DMS79 (cell line): Measurements from ENCODE around the gene CIBAR2.
"Not testable (repeated sequence)": the region's sequence is repeated elsewhere in the genome, so short reads cannot be mapped to it uniquely, and the experiment has no call there.

Experiments used
- DNase-seq: peaks from one replicate; lab custom pipeline; 2025; lab: John Stamatoyannopoulos, UW

CIBAR2 gene

GRCh38 chr16:85062845-85063244 lies 49.4 kb downstream of the CIBAR2 start:
- DNase-seq: no peak

GRCh38 chr16:85062323-85062722 lies 49.9 kb downstream of the CIBAR2 start:
- DNase-seq: no peak

GRCh38 chr16:85061566-85061965 lies 50.7 kb downstream of the CIBAR2 start:
- no peak for DNase-seq

GRCh38 chr16:85058909-85059308 lies 53.4 kb downstream of the CIBAR2 start:
- DNase-seq: no peak

GRCh38 chr16:85057948-85058347 lies 54.3 kb downstream of the CIBAR2 start:
- DNase-seq: peak; percentile 87

- DNase-seq: no peak
These were observed 54.9 kb downstream of the CIBAR2 start for GRCh38 chr16:85057212-85057889.

GRCh38 chr16:85056211-85056748 lies 56.0 kb downstream of the CIBAR2 start:
- no peak for DNase-seq

- no peak for DNase-seq
These were observed 56.6 kb downstream of the CIBAR2 start for GRCh38 chr16:85055493-85056210.

- DNase-seq: no peak
These were observed 57.3 kb downstream of the CIBAR2 start for GRCh38 chr16:85054948-85055492.

- not testable (repeated sequence) for DNase-seq
These were observed 58.0 kb downstream of the CIBAR2 start for GRCh38 chr16:85054321-85054720.

GRCh38 chr16:85052536-85052935 lies 59.7 kb downstream of the CIBAR2 start:
- no peak for DNase-seq

- DNase-seq: no peak
These were observed 60.6 kb downstream of the CIBAR2 start for GRCh38 chr16:85051683-85052082.

GRCh38 chr16:85051067-85051581 lies 61.1 kb downstream of the CIBAR2 start:
- DNase-seq: no peak

GRCh38 chr16:85049706-85050305 lies 62.5 kb downstream of the CIBAR2 start:
- no peak for DNase-seq

- DNase-seq: no peak
These were observed 63.2 kb downstream of the CIBAR2 start for GRCh38 chr16:85048921-85049562.
